ENCODE measurements around the gene SPAG16. TPM values are rescaled to one million over a fixed set of nuclear protein-coding genes. Genes with fewer than 3 reads are reported as not detected.
"Not testable (repeated sequence)": the region's sequence is repeated elsewhere in the genome, so short reads cannot be mapped to it uniquely, and the experiment has no call there.

SPAG16 gene
- total RNA-seq, 1 donor from 2014 or later: 10.9 TPM

DNA sequence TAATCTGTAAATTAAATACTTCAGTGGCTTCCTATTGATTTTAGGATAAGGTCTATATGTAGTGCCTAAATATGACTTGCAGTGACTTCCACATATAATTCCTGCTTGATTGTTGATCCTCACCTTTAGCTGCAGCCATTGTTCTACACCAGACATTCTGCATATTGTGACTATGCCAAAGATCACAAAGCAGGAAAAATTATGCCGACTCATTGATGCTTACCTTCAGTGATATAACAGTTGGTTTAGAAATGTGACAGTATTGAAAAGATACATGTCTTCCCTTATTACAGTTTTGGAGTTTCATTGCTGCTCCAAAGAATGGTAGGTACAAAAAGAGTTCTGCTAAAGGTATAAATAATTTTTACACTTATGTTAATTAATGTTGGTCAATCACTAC, 12.3 kb upstream of the SPAG16 start:
- DNase-seq (ENCODE audit: low spot score): no peak

DNA sequence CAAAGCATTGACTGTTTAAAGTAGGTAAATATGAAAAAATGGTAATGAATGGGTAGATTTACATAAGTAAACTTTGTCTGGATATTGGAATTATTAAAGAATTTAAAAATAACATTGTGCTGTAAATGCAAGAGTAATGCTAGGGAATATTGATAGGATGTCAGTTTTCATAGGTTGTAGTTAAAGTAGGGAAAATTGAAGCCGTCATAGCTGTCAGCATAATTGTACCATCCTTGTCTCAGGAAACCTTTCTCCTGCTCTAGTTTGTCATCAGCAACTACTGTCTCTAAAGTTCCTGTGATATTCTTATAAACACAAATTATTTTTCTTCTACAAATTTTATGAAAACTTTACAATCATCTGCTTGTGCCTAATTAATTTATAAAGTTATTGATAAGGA, 10.1 kb upstream of the SPAG16 start:
- no peak for DNase-seq (ENCODE audit: low spot score)

DNA sequence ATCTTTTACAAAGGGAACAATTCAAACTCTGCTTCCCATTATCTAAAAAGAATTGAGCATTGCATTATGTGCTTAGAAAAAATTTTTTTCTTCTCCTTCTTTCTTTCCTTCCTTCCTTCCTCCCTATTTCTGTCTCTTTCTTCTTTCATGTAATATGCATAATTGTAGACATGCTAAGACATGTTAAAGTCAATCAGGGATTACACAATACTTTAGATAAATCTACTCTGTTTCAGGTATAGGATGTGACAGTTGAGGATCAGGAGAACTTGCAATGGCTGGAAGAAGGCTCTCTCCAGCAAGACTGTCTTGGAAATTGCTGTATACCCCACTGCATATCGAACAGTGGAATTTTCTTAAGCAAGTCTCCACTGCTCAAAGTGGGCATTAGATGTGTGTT, 9.0 kb upstream of the SPAG16 start:
- no peak for DNase-seq (ENCODE audit: low spot score)

DNA sequence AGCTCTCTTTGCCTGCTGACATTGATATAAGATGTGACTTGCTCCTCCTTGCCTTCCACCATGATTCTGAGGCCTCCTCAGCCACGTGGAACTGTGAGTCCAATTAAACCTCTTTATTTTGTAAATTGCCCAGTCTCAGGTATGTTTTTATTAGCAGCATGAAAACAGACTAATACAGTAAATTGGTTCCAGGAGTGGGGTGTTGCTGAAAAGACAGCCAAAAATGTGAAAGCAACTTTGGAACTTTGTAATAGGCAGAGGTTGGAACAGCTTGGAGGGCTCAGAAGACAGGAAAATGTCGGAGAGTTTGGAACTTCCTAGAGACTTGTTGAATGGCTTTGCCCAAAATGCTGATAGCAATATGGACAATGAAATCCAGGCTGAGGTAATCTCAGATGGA, 7.1 kb upstream of the SPAG16 start:
- DNase-seq (ENCODE audit: low spot score): not testable (repeated sequence)

DNA sequence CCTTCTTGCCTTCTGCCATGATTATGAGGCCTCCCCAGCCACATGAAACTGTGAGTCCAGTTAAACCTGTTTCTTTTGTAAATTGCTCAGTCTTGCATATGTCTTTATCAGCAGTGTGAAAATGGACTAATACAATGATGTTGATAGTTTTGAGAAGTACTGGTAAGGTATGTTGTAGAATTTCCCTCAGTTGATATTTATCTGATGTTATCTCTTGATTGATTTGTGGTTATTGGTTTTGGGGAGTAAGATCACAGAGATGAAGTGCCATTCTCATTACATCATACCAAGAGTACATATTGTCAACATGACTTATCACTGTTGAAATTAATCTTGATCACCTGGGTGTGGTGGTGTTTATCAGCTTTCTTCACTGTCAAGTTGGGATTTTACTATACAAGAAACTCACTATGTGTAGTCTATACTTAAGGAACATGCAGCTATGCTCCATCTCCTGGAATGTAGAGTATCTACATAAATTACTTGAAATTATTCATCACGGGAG, 5.1 kb upstream of the SPAG16 start:
- DNase-seq (ENCODE audit: low spot score): no peak

DNA sequence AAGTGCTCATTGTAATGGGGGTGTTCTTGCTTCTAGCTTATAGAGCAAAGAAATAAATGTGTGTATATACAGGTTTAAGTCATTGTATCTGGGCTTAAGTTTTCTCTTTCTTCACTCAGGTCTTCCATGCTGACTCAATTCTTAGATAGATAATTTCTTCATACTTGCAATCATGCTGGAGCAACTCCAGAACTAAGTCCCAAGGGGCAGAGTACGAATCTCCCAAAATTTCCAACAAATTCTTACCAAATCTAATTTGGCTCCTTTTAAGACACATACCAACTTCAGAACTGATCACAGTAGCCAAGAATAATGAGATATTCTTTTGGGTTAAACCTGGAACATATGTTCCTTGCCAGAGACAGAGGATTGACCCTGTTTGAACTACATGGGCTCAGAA, 4.3 kb upstream of the SPAG16 start:
- no peak for DNase-seq (ENCODE audit: low spot score)

DNA sequence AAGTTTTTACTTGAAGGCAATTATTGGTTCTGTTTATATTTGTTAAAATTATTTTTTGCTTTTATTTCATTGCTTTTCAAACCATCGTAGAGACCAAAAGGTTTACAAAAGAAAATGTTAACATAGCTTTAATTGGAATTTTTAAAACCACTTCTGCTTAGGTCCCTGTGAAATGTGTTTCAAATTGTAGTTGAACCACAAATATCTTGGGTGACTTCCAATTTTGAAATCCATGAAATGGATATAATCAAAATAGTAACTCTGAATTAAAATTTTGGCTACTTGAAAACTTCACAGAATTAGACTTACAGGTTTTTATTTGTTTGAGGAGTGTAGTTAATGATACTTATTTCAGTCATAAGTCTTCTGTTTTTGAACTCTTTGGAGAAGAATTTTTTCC, 3.1 kb upstream of the SPAG16 start:
- DNase-seq (ENCODE audit: low spot score): no peak

DNA sequence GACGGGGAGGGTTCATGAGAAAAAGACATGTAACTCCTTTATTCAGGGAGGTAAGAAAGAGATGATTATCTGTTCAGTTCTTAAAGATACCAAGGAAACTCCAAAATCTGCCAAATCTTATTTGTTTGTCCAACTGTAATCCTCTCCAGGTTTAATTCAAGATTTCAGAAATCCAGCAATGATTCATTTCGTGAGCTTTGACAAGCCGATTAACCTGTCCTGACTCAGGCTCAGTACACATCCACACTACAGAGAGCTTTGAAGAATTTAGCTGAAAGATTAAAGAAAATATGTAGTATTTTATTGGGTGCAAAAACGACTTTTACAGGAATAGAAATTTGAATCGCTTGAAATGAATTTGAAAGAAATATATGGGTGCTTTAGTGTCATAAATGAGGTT, 1.1 kb downstream of the SPAG16 start:
- no peak for DNase-seq (ENCODE audit: low spot score)

DNA sequence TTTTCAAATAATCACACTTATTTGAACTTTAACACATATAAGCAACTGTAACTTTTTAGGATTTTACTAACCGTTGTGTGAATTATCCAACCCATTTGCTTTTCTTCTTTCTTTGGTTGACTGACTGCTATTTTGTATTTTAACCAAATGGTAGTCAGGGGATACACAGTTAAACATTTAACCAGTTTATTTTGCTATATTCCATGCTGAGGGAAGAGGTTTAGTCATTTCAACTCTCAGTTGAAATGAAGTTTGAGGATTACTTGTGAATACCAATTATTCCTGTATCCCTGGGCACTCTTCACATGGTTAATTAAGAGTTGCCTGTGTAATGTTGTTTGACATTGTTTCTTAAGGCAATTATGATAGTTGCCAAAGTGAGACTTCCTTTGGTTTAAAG, 1.9 kb downstream of the SPAG16 start:
- no peak for DNase-seq (ENCODE audit: low spot score)

DNA sequence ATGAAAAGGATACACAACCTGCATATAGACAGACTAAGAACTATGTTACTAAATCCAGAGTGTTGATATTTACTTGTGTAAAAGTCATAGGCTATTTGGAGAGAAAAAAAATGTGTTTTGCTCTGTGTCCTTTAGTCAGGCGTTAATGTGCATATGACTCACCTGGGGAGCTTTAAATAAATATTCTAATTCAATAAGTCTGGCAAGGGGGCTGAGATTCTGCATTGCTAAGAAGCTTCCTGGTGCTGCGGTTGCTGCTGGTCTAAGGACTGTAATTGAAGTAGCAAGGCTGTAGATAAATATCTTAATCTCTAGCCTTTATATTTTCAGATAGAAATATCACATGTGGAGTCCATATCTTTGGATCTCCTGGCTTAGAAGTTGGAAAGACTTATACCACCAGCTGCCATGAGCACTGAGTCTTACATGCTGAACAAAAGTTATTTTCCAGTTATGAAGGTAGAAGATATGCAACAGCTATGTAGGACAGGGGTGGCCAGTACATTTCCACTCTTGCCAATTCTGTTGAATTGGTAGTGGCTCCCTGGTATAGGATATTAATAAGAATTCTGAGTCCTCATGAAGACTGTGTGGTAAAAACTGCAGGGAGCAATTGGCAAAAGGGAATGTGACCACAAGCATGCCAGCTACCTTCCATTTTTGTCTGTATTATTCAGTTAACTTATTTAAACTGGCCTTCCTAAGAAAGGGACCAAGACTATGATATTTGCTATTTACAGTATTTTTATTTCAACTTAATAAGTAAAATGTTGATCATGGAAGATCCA, 4.8 kb downstream of the SPAG16 start:
- DNase-seq (ENCODE audit: low spot score): no peak

DNA sequence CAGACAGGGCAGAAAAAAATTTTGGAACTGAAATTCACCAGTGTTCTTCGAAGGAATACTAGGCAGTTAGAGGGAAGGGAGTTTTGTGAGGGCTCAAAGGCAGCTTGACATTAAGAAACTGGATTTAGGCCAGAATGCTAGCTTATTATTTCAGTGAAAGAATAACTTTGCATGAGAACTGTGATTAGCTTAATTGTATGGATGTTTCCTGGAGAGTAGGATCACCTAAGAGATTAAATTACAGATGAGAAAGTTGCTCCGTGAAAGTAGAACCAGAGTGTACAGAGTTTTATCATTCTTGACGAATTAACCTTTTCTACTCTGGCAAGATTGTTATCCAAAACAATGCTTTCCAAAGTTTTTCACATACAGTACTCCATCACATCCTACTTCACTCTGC, 6.2 kb downstream of the SPAG16 start:
- no peak for DNase-seq (ENCODE audit: low spot score)

DNA sequence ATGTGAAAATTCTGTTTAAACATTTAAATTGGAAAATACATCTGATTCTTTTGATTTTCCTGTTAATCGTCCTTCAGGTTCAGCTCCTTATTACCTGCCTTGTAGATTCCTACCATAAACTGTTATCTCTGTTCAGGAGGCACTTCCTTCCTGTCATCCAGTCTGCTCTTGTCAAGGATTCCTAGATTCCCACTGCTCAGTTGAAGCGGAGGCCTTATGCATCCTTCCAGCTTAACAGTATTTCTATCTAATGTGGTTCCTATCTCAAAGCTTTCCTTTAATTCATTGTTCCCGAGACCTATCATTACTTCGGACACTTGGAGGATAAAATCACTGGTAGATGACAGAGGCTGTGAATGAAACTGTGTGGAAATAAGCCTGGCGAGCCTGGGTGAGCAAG, 12.0 kb downstream of the SPAG16 start:
- no peak for DNase-seq (ENCODE audit: low spot score)

DNA sequence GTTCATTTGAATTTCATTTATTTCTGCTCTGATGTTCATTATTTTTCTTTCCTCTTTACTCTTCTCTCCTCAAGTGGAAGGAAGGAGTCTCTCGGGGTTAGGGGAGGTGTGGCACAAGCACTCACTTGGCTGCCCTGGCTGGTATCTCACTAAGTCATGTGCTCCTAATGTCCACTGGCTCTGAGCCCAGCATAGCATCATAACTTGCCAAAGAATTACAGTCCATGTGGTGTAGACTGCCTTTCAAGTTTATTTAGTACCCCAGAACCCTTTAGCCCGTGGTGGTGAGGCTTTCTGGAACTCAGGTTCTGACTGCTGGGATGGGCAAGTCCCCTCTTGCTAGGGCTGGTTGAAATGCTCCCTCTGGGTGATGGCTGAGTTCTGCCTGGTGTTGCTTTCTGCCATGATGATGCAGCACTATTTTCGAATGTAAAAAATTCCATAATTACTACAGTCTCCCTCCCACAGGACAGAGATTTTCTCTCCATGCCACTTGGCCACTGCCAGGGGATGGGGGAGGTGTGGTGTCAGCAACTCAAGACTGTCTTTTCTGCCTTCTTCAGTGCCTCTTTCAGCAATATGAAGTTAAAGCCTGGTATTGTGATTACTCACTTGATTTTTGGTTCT, 22.2 kb downstream of the SPAG16 start:
- DNase-seq (ENCODE audit: low spot score): no peak

DNA sequence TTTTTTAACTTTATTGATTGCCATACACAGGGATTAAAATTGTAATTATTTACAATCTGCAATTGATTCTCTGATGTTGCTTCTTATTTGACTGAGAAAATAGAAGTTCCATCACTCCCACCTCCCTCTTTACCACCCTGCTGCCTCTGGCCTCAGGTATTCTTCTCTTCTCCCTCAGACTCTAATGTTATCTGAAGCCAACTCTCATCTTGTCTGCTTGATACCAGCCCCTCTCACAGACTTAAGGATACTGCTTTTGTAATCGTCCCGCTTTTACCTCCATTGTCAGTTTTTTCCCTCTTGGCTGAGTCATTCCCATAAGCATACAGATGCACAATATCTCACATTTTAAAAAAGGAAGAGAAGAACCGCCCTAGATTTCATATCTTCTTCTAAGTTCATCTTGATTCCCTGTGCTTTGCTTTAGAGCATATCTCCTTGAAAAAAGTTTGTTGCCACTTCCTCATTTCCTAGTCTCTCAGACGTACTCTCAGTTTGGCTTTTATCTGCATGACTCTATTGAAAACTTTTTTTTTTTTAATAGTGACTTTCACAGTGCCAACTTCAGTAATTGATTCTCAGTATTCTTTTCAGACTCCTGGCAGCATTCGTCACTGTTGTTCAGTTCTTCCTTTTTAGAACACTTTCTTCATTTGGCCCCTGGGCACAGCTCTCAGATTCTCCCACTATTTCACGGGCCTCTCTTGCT, 31.1 kb downstream of the SPAG16 start:
- DNase-seq (ENCODE audit: low spot score): no peak

DNA sequence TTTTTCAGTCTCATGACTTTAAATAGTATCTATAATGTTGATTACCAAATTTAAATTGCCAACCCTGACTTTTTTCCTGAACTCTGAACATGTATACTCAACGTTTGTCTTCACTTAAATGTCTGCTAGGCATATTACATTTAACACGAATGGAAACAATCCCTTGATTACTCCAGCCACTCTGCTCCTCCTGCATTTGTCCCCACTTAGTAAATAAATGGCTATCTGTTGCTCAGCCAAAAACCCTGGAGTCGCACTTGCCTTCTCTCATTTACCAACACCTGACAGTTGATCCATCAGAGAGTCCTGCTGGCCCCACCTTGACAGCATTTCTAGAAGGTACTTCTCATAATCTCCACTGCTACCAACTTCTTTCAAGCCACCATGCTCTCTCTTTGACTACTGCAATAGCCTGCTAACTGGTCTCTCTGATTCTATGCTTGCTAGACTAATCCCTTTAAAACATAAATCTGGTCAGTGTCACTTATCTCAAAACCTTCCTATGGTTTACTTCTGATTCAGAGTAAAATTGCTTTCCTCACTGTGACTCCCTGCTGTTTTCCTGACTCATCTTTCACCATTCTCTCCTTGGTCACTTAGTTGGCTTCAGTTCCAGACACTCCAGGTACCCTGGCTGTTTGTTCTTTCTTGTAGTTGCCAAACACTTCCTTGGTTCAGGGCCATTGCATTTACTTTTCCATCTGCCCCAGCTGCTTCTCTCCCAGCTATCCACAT, 31.9 kb downstream of the SPAG16 start:
- DNase-seq (ENCODE audit: low spot score): no peak

DNA sequence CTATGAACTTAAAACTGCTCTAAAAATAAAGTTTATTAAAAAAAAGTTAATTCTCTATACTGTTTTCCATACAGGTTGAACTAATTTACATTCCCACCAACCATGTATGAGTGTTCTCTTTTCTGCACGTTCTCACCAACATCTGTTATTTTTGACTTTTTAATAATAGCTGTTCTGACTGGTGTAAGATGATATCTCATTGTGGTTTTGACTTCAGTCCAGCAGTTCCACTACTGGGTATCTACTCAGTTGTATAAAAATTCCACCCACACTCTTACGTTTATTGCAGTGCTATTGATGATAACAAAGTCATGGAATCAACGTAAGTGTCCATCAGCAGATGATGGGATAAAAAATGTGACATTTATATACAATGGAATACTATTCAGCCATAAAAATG, 33.7 kb downstream of the SPAG16 start:
- DNase-seq (ENCODE audit: low spot score): no peak

DNA sequence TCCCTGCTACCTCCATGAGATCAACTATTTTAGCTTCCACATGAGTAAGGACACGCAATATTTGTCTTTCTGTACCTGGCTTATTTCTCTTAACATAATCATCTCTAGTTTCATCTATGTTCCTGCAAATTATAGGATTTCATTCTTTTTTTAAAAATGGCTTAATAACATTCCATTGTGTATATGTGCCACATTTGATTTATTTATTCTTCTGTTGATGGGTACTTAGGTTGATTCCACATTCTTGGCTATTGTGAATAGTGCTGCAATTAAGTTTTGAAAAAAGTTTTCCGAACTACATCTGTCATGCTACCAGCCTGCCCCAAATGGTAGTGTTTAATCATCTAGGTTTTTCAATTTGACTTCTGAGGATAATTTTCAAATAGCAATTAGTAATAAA, 36.3 kb downstream of the SPAG16 start:
- DNase-seq (ENCODE audit: low spot score): no peak

DNA sequence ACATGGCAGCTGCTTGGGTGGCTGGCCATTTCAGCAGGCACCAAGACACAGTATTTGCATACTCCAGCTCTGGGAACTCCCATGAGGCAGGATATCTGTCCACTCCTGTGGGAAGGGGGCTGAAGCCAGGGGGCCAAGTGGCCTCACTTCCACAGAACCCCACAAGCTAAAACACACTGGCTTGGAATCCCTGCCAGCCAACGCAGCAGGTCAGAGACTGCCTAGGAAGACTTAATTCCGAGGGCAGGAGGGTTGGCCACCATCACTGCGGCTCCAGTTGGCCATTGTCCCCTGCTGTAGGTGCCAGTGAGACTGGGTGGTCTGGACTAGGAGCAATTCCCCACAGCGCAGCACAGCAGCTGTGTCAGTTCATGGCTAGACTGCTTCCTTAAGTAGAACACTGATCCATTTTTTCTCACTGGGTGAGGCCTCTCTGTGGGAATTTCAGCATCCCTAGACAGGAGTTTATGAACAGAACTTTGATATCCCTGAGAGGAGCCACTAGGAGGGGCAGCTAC, 52.0 kb downstream of the SPAG16 start:
- no peak for DNase-seq (ENCODE audit: low spot score)

DNA sequence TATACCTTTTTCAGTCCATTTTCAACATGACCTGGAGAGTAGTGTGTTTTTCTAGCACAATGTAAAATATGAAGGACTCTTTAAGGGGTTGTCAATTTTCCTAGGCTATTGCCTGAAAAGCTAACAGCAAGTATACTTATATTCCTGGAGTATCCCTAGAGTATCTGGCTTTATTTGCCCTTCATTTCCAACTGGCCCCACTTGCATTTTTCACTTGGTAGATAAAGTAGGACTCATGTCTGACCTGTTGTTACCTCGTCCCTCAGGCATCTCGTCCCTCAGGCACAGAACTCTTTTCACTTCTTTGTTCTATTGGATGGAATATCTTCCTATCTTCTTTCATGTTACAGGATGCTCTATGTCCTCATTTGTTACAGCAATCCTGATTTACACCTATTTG, 69.2 kb downstream of the SPAG16 start:
- DNase-seq (ENCODE audit: low spot score): no peak

DNA sequence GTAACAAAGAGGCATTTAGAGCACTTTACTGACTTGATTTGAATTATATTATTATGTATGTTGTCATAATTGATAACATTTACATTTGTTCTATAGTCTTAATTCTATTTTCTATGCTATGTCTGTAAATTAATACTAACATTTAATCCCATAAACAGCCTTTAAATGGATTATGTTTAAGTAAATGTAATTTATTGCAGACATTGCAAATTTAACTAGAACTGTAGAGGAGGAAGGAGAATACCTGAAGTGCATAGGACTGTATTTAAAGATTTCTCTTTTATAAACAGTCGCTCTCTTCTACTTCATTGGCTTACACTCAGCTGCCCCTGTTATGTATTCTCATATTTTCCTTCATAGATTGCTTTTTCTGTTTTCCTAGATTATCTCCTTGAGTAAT, 92.4 kb downstream of the SPAG16 start:
- DNase-seq (ENCODE audit: low spot score): no peak

DNA sequence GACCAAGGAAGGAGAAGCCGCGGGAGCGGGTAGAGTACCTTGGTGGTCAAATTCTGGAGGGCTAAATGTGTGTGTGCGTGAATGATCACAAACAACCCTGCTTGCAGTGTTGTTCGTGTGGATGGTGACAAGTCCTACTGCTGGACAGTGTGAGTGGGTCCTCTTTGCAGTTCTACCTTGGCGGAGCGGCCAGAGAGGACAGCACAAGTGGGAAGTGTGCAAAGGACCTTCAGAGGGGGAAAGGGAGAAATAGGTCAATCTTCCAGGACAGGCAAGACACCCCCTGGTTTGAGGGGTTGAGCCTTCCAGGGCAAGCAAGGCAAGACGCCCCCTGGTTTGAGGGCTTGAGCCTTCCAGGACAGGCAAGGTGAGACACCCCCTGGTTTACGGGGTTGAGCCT, 122.8 kb downstream of the SPAG16 start:
- DNase-seq (ENCODE audit: low spot score): not testable (repeated sequence)

Data from mesenteric fat pad (tissue), 1 donor.